OCI-LY1 (cell line): ENCODE measurements around the gene GALR1.

Experiments
- H2AFZ ChIP-seq: fragments of 200-600 bp; sonication (generic), shearing (Covaris generic); 2 replicates; pipeline ENCODE4 v1.6.0; 2014; ENCODE audit warnings: antibody characterized with exemption, mild to moderate bottlenecking, low read length
- H3F3A ChIP-seq: fragments of 200-600 bp; sonication (generic), shearing (Covaris generic); 2 replicates; pipeline ENCODE4 v1.6.0; 2014; ENCODE audit warnings: mild to moderate bottlenecking, antibody characterized with exemption, low read length, moderate library complexity; ENCODE audit not compliant: insufficient read depth
- H3K27ac ChIP-seq: fragments of 200-600 bp; sonication (generic); 2 replicates; pipeline ENCODE4 v1.5.1; 2014; ENCODE audit warnings: low read length, mixed run types, mild to moderate bottlenecking, low read depth; ENCODE audit not compliant: poor library complexity, severe bottlenecking
- H3K27me3 ChIP-seq: fragments of 200-600 bp; sonication (generic); 2 replicates; pipeline ENCODE4 v1.6.0; 2014; ENCODE audit warnings: antibody characterized with exemption, mild to moderate bottlenecking, low read length, moderate library complexity; ENCODE audit not compliant: insufficient read depth
- H3K36me3 ChIP-seq: fragments of 200-600 bp; sonication (generic); 2 replicates; pipeline ENCODE4 v1.6.1; 2014; ENCODE audit warnings: mild to moderate bottlenecking, antibody characterized with exemption, low read length, moderate library complexity, mixed read lengths; ENCODE audit not compliant: insufficient read depth
- H3K4me1 ChIP-seq: fragments of 200-600 bp; sonication (generic); 2 replicates; pipeline ENCODE4 v1.5.1; 2014; ENCODE audit warnings: mild to moderate bottlenecking, low read length, moderate library complexity; ENCODE audit not compliant: insufficient read depth, severe bottlenecking
- H3K4me2 ChIP-seq: fragments of 200-600 bp; sonication (generic), shearing (Covaris generic); 2 replicates; pipeline ENCODE4 v1.6.1; 2014; ENCODE audit warnings: low read length
- H3K4me3 ChIP-seq: fragments of 200-600 bp; sonication (generic); 2 replicates; pipeline ENCODE4 v1.5.1; 2014; ENCODE audit warnings: low read length, low read depth, mild to moderate bottlenecking, mixed read lengths; ENCODE audit not compliant: poor library complexity, severe bottlenecking
- H3K79me2 ChIP-seq: fragments of 200-600 bp; shearing (Covaris generic); 2 replicates; pipeline ENCODE4 v1.6.1; 2016; ENCODE audit warnings: mixed run types, low read length, mixed read lengths; ENCODE audit not compliant: insufficient read depth
- H3K9ac ChIP-seq: fragments of 200-600 bp; sonication (generic), shearing (Covaris generic); 2 replicates; pipeline ENCODE4 v1.6.1; 2014; ENCODE audit warnings: mild to moderate bottlenecking, low read length, mixed read lengths
- H3K9me2 ChIP-seq: fragments of 200-600 bp; sonication (generic), shearing (Covaris generic); 2 replicates; pipeline ENCODE4 v1.6.1; 2014; ENCODE audit warnings: low read depth, mild to moderate bottlenecking, low read length, mixed read lengths
- H3K9me3 ChIP-seq: fragments of 200-600 bp; shearing (Covaris generic); 2 replicates; pipeline ENCODE4 v1.6.1; 2014; ENCODE audit warnings: low read length, mixed read lengths
- H4K20me1 ChIP-seq: fragments of 200-600 bp; sonication (generic), shearing (Covaris generic); 2 replicates; pipeline ENCODE4 v1.6.0; 2016; ENCODE audit warnings: mild to moderate bottlenecking, low read length; ENCODE audit not compliant: insufficient read depth
- EZH2 ChIP-seq: fragments of 200-600 bp; sonication (generic), shearing (Covaris generic); IDR thresholded peaks from 2 replicates; pipeline ENCODE4 v1.8.0; 2017; ENCODE audit warnings: borderline replicate concordance, mixed run types, mild to moderate bottlenecking, antibody characterized with exemption, low read length, moderate library complexity, mixed read lengths
- TF ChIP-seq, protein P1 (sequence below): fragments of 200-600 bp; sonication (generic), shearing (Covaris generic); IDR thresholded peaks from 2 replicates; pipeline ENCODE4 v1.5.1; 2017; ENCODE audit warnings: mild to moderate bottlenecking, antibody characterized with exemption, low read length, moderate library complexity, mixed read lengths

GALR1 gene

GRCh38 chr18:77314952-77315351 is 65.3 kb downstream of the GALR1 start:
- Histone ChIP-seq H3K4me2 (no peak overlapping the region), H3K27me3 (no peaks in the 10 kb centered on the region)

GRCh38 chr18:77316008-77316407 is 66.4 kb downstream of the GALR1 start:
- Histone ChIP-seq H3K4me2 (no peak overlapping the region), H3K4me1 (no peaks in the 10 kb centered on the region), H3K36me3 (no peaks in the 10 kb centered on the region), H3K4me3 (no peak overlapping the region), H3K9me2 (no peaks in the 10 kb centered on the region), H3K27ac (no peak overlapping the region), H2AFZ (no peak overlapping the region), H3K79me2 (no peaks in the 10 kb centered on the region), H4K20me1 (no peaks in the 10 kb centered on the region), H3F3A (no peaks in the 10 kb centered on the region), H3K27me3 (no peaks in the 10 kb centered on the region), H3K9me3 (no peaks in the 10 kb centered on the region), H3K9ac (no peak overlapping the region)
- TF ChIP-seq, protein P1, sequence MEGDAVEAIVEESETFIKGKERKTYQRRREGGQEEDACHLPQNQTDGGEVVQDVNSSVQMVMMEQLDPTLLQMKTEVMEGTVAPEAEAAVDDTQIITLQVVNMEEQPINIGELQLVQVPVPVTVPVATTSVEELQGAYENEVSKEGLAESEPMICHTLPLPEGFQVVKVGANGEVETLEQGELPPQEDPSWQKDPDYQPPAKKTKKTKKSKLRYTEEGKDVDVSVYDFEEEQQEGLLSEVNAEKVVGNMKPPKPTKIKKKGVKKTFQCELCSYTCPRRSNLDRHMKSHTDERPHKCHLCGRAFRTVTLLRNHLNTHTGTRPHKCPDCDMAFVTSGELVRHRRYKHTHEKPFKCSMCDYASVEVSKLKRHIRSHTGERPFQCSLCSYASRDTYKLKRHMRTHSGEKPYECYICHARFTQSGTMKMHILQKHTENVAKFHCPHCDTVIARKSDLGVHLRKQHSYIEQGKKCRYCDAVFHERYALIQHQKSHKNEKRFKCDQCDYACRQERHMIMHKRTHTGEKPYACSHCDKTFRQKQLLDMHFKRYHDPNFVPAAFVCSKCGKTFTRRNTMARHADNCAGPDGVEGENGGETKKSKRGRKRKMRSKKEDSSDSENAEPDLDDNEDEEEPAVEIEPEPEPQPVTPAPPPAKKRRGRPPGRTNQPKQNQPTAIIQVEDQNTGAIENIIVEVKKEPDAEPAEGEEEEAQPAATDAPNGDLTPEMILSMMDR, result no peak
- no peak for TF ChIP-seq EZH2

More at GRCh38 chr18:77314952-77315351, 65.3 kb downstream of the GALR1 start:
- Histone ChIP-seq H3K9ac (no peak overlapping the region), H3K27ac (no peak overlapping the region), H3K36me3 (no peaks in the 10 kb centered on the region), H3K4me3 (no peak overlapping the region), H3K9me2 (no peaks in the 10 kb centered on the region), H2AFZ (no peak overlapping the region), H3K9me3 (no peaks in the 10 kb centered on the region), H4K20me1 (no peaks in the 10 kb centered on the region), H3K4me1 (no peaks in the 10 kb centered on the region), H3F3A (no peaks in the 10 kb centered on the region), H3K79me2 (no peaks in the 10 kb centered on the region)
- TF ChIP-seq, protein P1, result no peak
- TF ChIP-seq EZH2, result no peak

DNA sequence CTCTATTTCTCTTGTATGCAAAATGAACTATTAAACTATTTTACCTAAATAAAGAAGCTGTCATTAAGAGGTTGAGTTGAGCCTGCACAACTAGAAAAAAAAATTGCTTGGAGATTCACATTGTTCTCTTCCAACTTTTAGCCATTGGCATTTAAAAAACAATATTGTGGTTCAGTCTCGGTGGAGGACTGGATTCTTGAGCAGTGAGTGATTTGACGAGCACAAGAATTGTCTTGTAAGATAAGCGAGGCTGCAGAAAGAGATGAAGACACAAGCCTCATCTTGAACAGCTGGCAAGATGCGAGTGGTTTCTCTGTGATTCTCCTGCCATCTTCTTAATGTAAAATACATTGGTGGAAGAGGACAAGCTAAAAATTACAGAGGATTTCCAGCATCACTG is 67.0 kb downstream of the GALR1 start:
- H3K36me3 ChIP-seq, result no peaks in the 10 kb centered on the region
- H3K27me3 ChIP-seq, result no peaks in the 10 kb centered on the region
- H3K4me1 ChIP-seq, result no peaks in the 10 kb centered on the region
- H2AFZ ChIP-seq, result no peak overlapping the region
- TF ChIP-seq, protein P1, result no peak
- no peak for TF ChIP-seq EZH2
- no peak overlapping the region for H3K27ac ChIP-seq
- no peak overlapping the region for H3K4me2 ChIP-seq
- no peak overlapping the region for H3K9ac ChIP-seq
- H3K9me2 ChIP-seq, result no peaks in the 10 kb centered on the region
- no peak overlapping the region for H3K4me3 ChIP-seq
- no peaks in the 10 kb centered on the region for H4K20me1 ChIP-seq
- no peaks in the 10 kb centered on the region for H3K79me2 ChIP-seq
- no peaks in the 10 kb centered on the region for H3K9me3 ChIP-seq
- no peaks in the 10 kb centered on the region for H3F3A ChIP-seq
